Cardiac fibroblast (primary cell): ENCODE results near the gene TNIP2.
A peak's percentile ranks its signal among the peaks of the same experiment; 100 is the strongest.

Experiments
- DNase-seq, 2 donors: peaks; one replicate each; pipeline versions ENCODE4 v3.0.0 to v3.0.0-alpha.2; 2010; ENCODE audit warnings: low read depth in 2 of 2
- H3K4me3 ChIP-seq, 2 donors: replicated peaks in 1 of 2; 1 replicate in 1 of 2; 2 replicates in 1 of 2; pipeline ENCODE4 v1.5.1; 2011; ENCODE audit warnings: low read depth in 2 of 2, low read length in 2 of 2, mild to moderate bottlenecking in 2 of 2, moderate library complexity in 1 of 2
- TF ChIP-seq, protein P1 (sequence below): IDR thresholded peaks from one replicate; pipeline ENCODE4 v1.5.1; 2011; ENCODE audit warnings: low read depth, mild to moderate bottlenecking, low read length, inconsistent platforms

The TNIP2 gene

GRCh38 chr4:2796849-2797544, 40.9 kb upstream of the TNIP2 start:
- DNase-seq: no peak
- H3K4me3 ChIP-seq: no peak overlapping the region
- TF ChIP-seq, protein P1, sequence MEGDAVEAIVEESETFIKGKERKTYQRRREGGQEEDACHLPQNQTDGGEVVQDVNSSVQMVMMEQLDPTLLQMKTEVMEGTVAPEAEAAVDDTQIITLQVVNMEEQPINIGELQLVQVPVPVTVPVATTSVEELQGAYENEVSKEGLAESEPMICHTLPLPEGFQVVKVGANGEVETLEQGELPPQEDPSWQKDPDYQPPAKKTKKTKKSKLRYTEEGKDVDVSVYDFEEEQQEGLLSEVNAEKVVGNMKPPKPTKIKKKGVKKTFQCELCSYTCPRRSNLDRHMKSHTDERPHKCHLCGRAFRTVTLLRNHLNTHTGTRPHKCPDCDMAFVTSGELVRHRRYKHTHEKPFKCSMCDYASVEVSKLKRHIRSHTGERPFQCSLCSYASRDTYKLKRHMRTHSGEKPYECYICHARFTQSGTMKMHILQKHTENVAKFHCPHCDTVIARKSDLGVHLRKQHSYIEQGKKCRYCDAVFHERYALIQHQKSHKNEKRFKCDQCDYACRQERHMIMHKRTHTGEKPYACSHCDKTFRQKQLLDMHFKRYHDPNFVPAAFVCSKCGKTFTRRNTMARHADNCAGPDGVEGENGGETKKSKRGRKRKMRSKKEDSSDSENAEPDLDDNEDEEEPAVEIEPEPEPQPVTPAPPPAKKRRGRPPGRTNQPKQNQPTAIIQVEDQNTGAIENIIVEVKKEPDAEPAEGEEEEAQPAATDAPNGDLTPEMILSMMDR: no peak

DNA sequence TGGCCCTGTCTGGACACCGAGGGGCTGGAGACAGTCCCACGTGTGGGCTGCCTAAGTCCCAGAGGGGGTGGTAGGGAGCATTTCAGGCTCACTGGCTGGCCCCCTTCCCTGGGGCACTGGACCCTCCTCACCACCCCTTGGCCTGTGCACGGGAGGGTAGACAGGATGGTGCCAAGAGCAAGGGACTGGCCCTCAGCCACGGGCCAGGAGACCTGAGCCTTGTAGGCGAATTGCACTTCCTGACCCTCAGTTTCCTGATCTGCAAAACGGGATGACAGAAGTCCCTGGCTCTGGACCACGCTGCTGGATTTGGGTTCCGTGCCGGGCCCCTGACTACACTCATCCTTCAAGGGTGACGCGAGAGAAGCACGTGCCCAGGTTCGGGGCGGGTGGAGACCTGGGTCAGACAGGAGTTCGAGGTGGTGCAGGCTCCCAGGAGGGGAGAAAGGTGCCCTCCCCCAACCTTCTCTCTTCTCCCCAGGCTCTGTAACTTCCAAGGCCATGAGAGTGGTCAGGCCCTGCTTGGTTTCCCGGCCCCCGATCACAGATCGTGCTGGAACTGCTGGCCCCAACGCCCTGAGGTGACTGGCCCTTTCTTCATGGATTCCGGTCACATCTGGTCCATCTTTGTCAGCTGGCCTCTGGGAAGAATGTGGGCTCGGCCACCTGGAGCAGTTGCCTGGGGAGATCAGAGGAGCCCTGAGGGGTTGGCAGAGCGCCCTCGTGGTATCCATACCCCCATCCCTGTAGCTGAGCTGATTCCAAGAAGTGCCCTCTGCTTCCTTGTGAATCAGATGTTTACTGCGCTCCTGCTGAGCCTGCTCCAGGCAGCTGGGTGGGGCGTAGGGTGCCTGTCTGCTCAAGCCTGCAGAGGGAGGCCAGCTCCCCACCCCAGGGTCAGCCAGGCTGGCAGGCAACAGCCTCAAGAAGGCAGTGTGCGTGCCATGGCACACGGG, 40.0 kb upstream of the TNIP2 start:
- peak in 1 of 2 donors; percentile 46 for DNase-seq
- TF ChIP-seq, protein P1: no peak
- no peak overlapping the region for H3K4me3 ChIP-seq

- no peak overlapping the region for H3K4me3 ChIP-seq
- TF ChIP-seq, protein P1: no peak
- DNase-seq: no peak
Measured at GRCh38 chr4:2795300-2795892, 39.3 kb upstream of the TNIP2 start.

DNA sequence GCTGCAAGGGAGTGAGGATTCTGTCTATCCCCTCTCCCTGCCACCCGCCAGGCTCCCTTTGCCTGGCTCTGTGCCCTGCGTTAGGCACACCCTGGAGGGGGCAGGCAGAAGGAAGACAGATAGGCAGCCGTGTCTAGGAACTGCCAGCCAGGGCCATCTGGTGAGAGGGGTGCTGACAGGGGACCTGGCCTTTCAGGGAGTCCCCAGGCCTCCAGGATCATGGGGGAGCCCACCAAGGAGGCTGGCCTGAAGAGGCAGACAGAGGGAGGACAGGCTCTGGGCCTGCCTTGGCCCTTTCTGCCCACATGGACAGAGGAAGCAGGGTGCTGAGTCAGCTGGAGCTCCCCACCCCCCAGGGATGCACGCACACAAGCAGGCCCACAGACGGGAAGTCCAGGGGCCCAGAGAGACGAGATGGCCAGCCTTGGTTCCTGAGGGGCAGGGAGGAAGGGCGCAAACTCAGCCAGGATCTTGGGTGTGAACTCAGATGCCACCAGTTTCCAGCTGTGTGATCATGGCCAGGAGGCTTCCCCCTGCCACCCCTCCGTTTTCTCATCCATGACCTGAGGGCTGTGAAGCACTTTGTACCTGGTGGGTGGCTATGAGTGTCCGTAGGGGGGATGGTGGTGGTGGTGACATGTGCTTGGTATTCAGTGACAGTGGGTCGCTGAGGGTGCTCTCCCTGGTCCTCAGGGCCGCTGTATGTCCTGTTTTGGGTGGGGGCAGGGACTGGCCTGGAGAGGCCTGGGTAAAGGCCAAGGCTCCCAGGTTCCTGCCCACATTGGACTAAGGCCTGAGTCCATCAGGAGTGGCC, 38.6 kb upstream of the TNIP2 start:
- TF ChIP-seq, protein P1: no peak
- DNase-seq: peak; percentile 82 to 90
- H3K4me3 ChIP-seq: peak overlapping the region; percentile 67 to 75

DNA sequence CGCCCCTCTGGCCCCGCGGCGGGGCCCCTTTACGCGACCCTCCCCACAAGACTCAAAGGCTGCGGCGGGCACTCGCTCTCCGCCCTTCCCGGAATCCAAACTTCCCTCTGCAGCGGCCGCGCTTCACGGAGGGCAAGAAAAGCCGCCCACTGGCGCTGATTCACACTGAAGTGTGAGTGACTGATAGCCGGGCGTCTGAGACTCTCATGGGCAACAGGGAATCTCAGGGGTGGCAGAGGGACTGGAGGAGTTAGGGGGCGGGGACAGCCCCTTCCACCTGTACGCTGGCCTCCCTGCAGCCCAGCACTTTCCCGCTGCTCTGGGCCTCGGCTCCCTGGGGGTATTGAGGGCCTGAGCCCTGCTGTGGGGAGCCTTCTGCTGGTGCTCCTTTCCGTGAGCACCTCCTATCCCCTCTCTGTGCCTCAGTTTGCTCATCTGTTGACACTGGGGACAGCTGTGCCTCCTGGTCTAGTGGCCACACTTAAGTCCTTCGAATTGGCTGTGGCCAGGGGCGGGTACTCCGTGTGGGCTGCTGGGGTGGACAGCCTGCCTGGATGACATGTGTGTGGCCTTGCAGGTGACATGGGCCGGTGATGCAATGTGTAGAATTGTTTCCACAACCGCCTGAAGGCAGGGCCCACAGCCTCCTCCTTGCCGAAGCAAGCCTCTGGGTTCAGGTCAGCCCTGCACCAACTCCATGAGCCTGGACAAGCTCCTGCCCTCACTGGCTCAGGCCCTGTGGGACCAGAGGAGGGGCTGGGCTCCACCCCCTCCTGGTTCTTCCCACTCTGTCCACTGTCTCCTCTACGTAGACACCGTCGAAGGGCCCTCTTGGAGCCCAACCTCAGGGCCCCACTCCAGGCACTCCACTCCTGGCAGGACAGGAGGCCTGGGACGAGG, 37.7 kb upstream of the TNIP2 start:
- DNase-seq: peak; percentile 61 to 71

More for the DNA sequence above, 37.7 kb upstream of the TNIP2 start:
- peak overlapping the region; percentile 67 to 75 for H3K4me3 ChIP-seq
- TF ChIP-seq, protein P1: no peak
